ENCODE data around the gene PRSS56. TPM values are rescaled to one million over a fixed set of nuclear protein-coding genes. Genes with fewer than 3 reads are reported as not detected.

The PRSS56 gene
- total RNA-seq, 1 donor from 2014 or later, result 52.4 TPM

- no peaks in the 10 kb centered on the region for H3K9me3 Mint-ChIP-seq
- H3K4me3 Mint-ChIP-seq, result peak within 1 kb of the TSS; percentile 54
- DNase-seq (ENCODE audit: low read depth, low spot score), result no peak
- no peaks in the 10 kb centered on the region for H3K36me3 Mint-ChIP-seq (ENCODE audit: low read depth)
- H3K27ac Mint-ChIP-seq (ENCODE audit: unreplicated experiment), result no peak within 1 kb of the TSS
- H3K4me1 Mint-ChIP-seq, result peaks cover 8% of the 10 kb centered on the region
- no peak for TF ChIP-seq CTCF (conservative IDR thresholded peaks at IDR 0.05)
- peaks cover 43% of the 10 kb centered on the region for H3K27me3 Mint-ChIP-seq (ENCODE audit: low read depth)
Observed at GRCh38 chr2:232525791-232526371, 5.7 kb downstream of the PRSS56 start, which contains the start of gene CHRND. Gene CHRND (plus strand): TSS chr2:232526160. CDS start chr2:232526216, 56 bp downstream.

DNA sequence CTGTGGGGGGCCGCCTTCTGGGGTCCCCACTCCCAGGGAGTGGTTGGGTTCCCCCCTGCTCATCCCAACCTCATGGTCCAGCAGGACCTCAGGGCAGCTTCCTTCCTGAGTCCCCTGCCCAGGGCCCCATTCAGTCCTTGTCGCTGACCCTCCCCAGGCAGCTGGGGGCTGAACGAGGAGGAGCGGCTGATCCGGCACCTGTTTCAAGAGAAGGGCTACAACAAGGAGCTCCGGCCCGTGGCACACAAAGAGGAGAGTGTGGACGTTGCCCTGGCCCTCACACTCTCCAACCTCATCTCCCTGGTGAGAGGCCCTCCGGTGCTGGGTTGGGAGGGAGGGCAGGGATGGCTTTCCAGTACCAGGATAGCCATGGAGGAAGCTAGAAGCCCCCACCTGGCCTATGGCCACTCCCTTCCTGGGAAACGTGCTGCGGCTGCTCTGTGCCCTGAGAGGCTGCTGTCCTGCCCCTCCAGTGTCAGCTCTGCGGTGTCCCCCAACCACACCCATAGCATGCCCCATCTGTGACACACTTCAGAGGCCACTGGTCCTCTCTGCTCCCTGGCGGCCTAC lies 6.3 kb downstream of the PRSS56 start:
- H3K36me3 Mint-ChIP-seq (ENCODE audit: low read depth), result no peaks in the 10 kb centered on the region
- H3K4me3 Mint-ChIP-seq, result peak overlapping the region; percentile 25
- no peak overlapping the region for H3K27ac Mint-ChIP-seq (ENCODE audit: unreplicated experiment)

DNA sequence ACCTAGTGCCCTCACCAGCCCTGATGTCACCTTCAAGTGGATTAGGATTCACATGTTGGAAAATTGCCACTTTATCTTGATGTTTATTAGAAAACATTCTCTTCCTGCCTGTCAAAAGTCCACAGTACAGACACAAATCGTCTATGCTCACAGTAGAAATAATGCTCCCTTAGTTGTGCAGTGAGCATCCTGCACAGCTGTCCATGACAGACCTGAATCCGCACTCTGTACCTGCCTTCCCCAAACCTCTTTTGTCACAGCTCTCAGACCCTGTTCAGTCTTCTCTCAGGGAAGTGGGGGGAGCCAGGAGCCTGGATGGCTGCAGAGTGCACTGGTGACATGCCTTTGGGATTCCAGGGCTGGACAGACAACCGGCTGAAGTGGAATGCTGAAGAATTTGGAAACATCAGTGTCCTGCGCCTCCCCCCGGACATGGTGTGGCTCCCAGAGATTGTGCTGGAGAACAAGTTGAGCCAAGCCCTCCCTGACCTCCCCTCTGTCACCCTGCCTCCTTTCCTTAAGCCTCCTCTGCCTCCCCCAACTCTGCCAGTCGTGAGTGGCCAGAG lies 7.8 kb downstream of the PRSS56 start:
- no peak for DNase-seq (ENCODE audit: low read depth, low spot score)
- peak overlapping the region; percentile 78 for H3K27ac Mint-ChIP-seq (ENCODE audit: unreplicated experiment)
- no peak for TF ChIP-seq CTCF (conservative IDR thresholded peaks at IDR 0.05)
- H3K4me1 Mint-ChIP-seq, result peaks cover 4% of the 10 kb centered on the region
- no peaks in the 10 kb centered on the region for H3K36me3 Mint-ChIP-seq (ENCODE audit: low read depth)
- peaks cover 29% of the 10 kb centered on the region for H3K27me3 Mint-ChIP-seq (ENCODE audit: low read depth)
- H3K4me3 Mint-ChIP-seq, result peak overlapping the region; percentile 41
- no peaks in the 10 kb centered on the region for H3K9me3 Mint-ChIP-seq

More for the DNA sequence above, 6.3 kb downstream of the PRSS56 start:
- H3K9me3 Mint-ChIP-seq, result no peaks in the 10 kb centered on the region
- peaks cover 6% of the 10 kb centered on the region for H3K4me1 Mint-ChIP-seq
- TF ChIP-seq CTCF (conservative IDR thresholded peaks at IDR 0.05), result no peak
- no peak for DNase-seq (ENCODE audit: low read depth, low spot score)
- H3K27me3 Mint-ChIP-seq (ENCODE audit: low read depth), result peaks cover 38% of the 10 kb centered on the region

DNA sequence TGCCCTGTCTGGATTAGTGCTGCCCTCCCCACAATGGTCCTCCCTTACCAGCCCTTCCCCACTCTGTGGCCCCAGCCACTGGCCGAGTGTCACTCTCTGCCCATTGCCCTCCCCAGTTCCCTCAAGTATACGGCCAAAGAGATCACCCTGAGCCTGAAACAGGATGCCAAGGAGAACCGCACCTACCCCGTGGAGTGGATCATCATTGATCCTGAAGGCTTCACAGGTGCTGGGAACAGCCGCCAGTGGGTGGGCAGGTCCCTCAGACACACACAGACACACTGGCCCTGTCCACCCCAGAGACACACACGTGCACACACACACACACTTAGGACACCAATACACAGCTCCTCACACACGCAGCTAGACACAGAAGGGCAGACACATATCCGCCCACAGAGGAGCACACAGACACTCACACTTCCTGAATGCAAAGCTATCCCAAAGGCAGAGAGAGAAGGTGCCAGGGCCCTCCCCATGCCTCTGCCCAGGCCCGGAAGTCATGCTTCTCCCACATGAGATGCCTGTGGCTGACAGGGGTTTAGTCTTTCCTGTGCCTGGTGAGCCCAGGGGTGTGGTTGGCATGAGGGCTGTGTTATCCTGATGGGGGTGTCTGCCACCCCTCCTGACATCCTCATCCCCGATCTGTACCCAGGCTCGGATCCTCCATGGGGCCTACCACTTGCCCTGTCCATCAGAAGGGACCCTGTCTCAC lies 8.7 kb downstream of the PRSS56 start:
- Mint-ChIP-seq H3K9me3 (no peaks in the 10 kb centered on the region), H3K4me1 (peaks cover 12% of the 10 kb centered on the region), H3K36me3 (ENCODE audit: low read depth) (no peaks in the 10 kb centered on the region), H3K27me3 (ENCODE audit: low read depth) (peaks cover 23% of the 10 kb centered on the region), H3K27ac (ENCODE audit: unreplicated experiment) (no peak overlapping the region), H3K4me3 (no peak overlapping the region)
- DNase-seq (ENCODE audit: low read depth, low spot score), result no peak
- no peak for TF ChIP-seq CTCF (conservative IDR thresholded peaks at IDR 0.05)

DNA sequence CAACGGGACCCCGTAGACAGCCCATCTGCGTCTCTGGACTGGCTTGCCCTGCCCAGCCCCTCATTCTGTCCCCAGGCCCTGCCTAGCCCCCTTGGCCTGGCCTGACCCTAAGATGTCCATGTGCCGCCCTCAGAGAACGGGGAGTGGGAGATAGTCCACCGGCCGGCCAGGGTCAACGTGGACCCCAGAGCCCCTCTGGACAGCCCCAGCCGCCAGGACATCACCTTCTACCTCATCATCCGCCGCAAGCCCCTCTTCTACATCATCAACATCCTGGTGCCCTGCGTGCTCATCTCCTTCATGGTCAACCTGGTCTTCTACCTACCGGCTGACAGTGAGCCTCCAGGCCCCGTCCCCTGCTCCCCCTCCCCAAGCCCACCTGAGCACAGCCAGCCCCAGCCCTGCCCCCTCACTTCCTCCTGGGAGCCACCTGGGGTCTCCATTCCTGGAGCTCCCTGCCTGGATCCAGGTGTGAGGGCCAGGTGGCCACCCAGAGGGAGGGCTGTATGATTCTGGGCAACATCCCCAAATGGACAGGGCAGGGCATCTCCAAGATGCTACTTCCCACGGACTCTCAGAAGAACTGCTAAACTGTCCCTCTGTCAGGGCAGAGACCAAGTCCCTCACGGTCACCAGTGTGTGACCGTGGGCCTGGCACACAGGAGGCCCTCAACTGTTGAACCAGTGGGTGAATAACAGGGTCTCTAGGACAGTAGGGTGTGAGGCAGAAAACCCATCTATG lies 9.8 kb downstream of the PRSS56 start:
- peak overlapping the region; percentile 19 for H3K27ac Mint-ChIP-seq (ENCODE audit: unreplicated experiment)
- peaks cover 15% of the 10 kb centered on the region for H3K4me1 Mint-ChIP-seq
- no peaks in the 10 kb centered on the region for H3K9me3 Mint-ChIP-seq
- no peak overlapping the region for H3K4me3 Mint-ChIP-seq
- H3K36me3 Mint-ChIP-seq (ENCODE audit: low read depth), result no peaks in the 10 kb centered on the region
- peaks cover 18% of the 10 kb centered on the region for H3K27me3 Mint-ChIP-seq (ENCODE audit: low read depth)
- no peak for DNase-seq (ENCODE audit: low read depth, low spot score)
- no peak for TF ChIP-seq CTCF (conservative IDR thresholded peaks at IDR 0.05)
